Measurements from ENCODE around the gene LRRFIP1. TPM values are rescaled to one million over a fixed set of nuclear protein-coding genes. Genes with fewer than 3 reads are reported as not detected.
"Not testable (repeated sequence)": the region's sequence is repeated elsewhere in the genome, so short reads cannot be mapped to it uniquely, and the experiment has no call there.

The LRRFIP1 gene
- total and polyA plus RNA-seq, 4 experiments from 2014 or later: 88.0 to 198 (median 117) TPM

- Mint-ChIP-seq H3K9me3 (no peaks in the 10 kb centered on the region), H3K27me3 (peaks cover 0 to 1% of the 10 kb centered on the region in 2 donors), H3K4me1 (peaks cover 7 to 11% (median 9%) of the 10 kb centered on the region in 4 donors), H3K4me3 (peak overlapping the region in 1 of 8 donors; percentile 23), H3K36me3 (no peaks in the 10 kb centered on the region), H3K27ac (peak overlapping the region in 2 of 7 donors; percentile 53 to 73)
- H3K27me3 ChIP-seq (ENCODE audit: insufficient read depth, low read length): no peaks in the 10 kb centered on the region
- intact Hi-C loops (cut with micrococcal nuclease): no loop called here
- ChIA-PET POLR2A (ENCODE audit: partially characterized antibody) (no interaction called here), CTCF (ENCODE audit: partially characterized antibody) (no interaction called here)
- no peak for DNase-seq
- H3K27ac ChIP-seq (ENCODE audit: low read depth, low read length): no peak overlapping the region
- H3K9me3 ChIP-seq (ENCODE audit: control insufficient read depth in 1 of 2, low read length in 2 of 2): no peaks in the 10 kb centered on the region
- no peak overlapping the region for H3K4me3 ChIP-seq (ENCODE audit: low read length in 2 of 2)
- H3K36me3 ChIP-seq (ENCODE audit: insufficient read depth, low read length): no peaks in the 10 kb centered on the region
- peaks cover 9% of the 10 kb centered on the region for H3K4me1 ChIP-seq (ENCODE audit: insufficient read depth, low read length)
Measured at GRCh38 chr2:237593596-237594320, 33.6 kb upstream of the LRRFIP1 start.

DNA sequence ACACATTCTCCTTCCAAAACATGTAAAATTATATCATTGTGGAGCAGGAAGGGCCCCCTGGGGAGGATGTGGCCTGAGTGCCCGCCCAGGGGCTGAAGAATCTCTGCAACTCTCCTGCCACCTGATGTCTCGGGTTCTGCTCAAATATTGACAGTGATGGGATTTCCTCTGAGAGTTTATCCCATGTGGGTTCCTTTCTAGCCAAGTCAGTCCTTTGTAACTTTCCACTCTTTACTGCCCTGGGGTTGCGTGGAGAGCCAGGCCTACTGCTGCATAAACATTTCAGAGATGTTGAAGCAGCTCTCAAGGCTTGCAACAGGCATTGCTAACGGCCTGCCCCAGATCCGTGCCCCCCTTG, 32.9 kb upstream of the LRRFIP1 start:
- H3K4me1 ChIP-seq (ENCODE audit: insufficient read depth, low read length): peaks cover 9% of the 10 kb centered on the region
- Mint-ChIP-seq H3K9me3 (no peaks in the 10 kb centered on the region), H3K36me3 (no peaks in the 10 kb centered on the region), H3K27me3 (peaks cover 0 to 1% of the 10 kb centered on the region in 2 donors), H3K4me3 (no peak overlapping the region), H3K27ac (no peak overlapping the region), H3K4me1 (peaks cover 7 to 11% (median 9%) of the 10 kb centered on the region in 4 donors)
- no peak for DNase-seq
- no peaks in the 10 kb centered on the region for H3K36me3 ChIP-seq (ENCODE audit: insufficient read depth, low read length)
- no peaks in the 10 kb centered on the region for H3K27me3 ChIP-seq (ENCODE audit: insufficient read depth, low read length)
- no peak overlapping the region for H3K27ac ChIP-seq (ENCODE audit: low read depth, low read length)
- POLR2A ChIA-PET (ENCODE audit: partially characterized antibody): no interaction called here
- no peak overlapping the region for H3K4me3 ChIP-seq (ENCODE audit: low read length in 2 of 2)
- CTCF ChIA-PET (ENCODE audit: partially characterized antibody): no interaction called here
- intact Hi-C loops (cut with micrococcal nuclease): no loop called here
- no peaks in the 10 kb centered on the region for H3K9me3 ChIP-seq (ENCODE audit: control insufficient read depth in 1 of 2, low read length in 2 of 2)

DNA sequence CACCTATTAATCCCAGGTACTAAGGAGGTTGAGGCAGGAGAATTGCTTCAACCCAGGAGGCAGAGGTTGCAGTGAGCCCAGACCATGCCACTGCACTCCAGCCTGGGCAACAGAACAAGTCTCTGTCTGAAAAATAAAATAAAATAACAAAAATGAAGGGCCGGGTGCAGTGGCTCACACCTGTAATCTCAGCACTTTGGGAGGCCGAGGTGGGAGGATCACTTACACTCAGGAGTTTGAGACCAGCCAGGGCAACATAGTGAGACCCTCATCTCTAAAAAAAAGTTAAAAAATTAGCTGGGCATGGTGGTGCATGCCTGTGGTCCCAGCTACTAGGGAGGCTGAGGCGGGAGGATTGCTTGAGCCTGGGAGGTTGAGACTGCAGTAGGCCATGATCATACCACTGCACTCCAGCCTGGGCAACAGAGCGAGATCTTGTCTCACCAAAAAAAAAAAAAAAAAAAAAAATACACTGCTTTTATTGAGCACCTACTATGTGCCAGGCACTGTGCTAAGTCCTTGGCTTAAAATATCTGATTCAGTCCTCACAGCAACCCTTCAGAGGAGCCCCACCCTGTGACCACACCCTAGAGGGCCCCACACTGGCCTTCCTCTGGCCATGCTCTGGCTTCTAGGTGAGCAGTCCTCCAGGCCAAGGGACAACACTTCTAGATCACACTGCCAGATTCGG, 31.4 kb upstream of the LRRFIP1 start:
- H3K27me3 Mint-ChIP-seq; DNase-seq; intact Hi-C loops (cut with micrococcal nuclease); CTCF ChIA-PET (ENCODE audit: partially characterized antibody); H3K4me1 ChIP-seq (ENCODE audit: insufficient read depth, low read length); H3K9me3 Mint-ChIP-seq; H3K36me3 Mint-ChIP-seq; H3K4me3 ChIP-seq (ENCODE audit: low read length in 2 of 2); POLR2A ChIA-PET (ENCODE audit: partially characterized antibody); H3K36me3 ChIP-seq (ENCODE audit: insufficient read depth, low read length); H3K9me3 ChIP-seq (ENCODE audit: control insufficient read depth in 1 of 2, low read length in 2 of 2); H3K27ac ChIP-seq (ENCODE audit: low read depth, low read length); H3K27me3 ChIP-seq (ENCODE audit: insufficient read depth, low read length); H3K4me1 Mint-ChIP-seq; H3K4me3 Mint-ChIP-seq: not testable (repeated sequence)
- peak overlapping the region in 2 of 7 donors; percentile 60 to 68 for H3K27ac Mint-ChIP-seq

DNA sequence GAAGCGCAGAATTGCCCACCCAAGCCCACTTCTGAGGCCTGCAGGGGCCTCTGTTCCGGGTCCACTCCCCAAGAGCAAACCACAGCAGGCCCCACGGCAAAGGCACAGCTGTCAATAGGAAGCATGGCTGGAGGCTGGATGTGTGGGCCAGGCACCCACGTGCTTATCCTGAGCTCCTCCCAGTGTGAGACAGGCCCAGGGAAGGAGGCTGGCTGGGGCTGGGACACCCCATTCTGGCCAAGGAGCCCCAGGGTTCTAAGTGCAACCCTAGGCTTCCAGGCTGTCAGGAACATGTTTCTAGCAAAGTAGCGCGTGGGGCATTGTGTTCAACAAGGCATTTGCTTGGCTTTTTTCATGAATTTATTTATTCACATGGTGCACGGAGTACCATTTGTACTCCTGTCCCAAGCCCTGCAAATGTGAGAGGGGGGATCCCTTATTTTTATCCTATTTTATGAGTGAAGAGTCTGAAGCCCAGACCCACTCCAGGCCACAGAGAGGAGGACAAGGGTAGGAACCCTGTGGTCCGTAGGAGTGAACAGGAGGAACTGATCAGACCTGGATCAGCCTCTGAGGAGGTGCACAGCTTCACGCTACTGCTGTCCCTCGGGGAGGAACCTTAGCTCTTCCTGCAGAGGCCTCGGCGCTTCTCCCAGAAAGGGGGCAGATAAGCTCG, 30.7 kb upstream of the LRRFIP1 start:
- peak overlapping the region in 1 of 7 donors; percentile 68 for H3K27ac Mint-ChIP-seq
- H3K27me3 Mint-ChIP-seq: peaks cover 0 to 1% of the 10 kb centered on the region in 2 donors
- no peaks in the 10 kb centered on the region for H3K9me3 Mint-ChIP-seq
- H3K4me1 ChIP-seq (ENCODE audit: insufficient read depth, low read length): peaks cover 1% of the 10 kb centered on the region
- H3K27me3 ChIP-seq (ENCODE audit: insufficient read depth, low read length): no peaks in the 10 kb centered on the region
- no peaks in the 10 kb centered on the region for H3K9me3 ChIP-seq (ENCODE audit: control insufficient read depth in 1 of 2, low read length in 2 of 2)
- no peaks in the 10 kb centered on the region for H3K36me3 ChIP-seq (ENCODE audit: insufficient read depth, low read length)
- DNase-seq: no peak
- peaks cover under 1 to 2% (median 2%) of the 10 kb centered on the region in 4 donors for H3K4me1 Mint-ChIP-seq
- H3K4me3 ChIP-seq (ENCODE audit: low read length in 2 of 2): no peak overlapping the region
- ChIA-PET POLR2A (ENCODE audit: partially characterized antibody) (no interaction called here), CTCF (ENCODE audit: partially characterized antibody) (no interaction called here)
- no peak overlapping the region for H3K4me3 Mint-ChIP-seq
- H3K27ac ChIP-seq (ENCODE audit: low read depth, low read length): no peak overlapping the region
- intact Hi-C loops (cut with micrococcal nuclease): no loop called here
- H3K36me3 Mint-ChIP-seq: no peaks in the 10 kb centered on the region

- POLR2A ChIA-PET (ENCODE audit: partially characterized antibody): no interaction called here
- Mint-ChIP-seq H3K27me3 (peaks cover 0 to 1% of the 10 kb centered on the region in 2 donors), H3K27ac (peak overlapping the region in 3 of 7 donors; percentile 42 to 79 (median 65))
Measured at GRCh38 chr2:237597196-237598145, 29.9 kb upstream of the LRRFIP1 start.

DNA sequence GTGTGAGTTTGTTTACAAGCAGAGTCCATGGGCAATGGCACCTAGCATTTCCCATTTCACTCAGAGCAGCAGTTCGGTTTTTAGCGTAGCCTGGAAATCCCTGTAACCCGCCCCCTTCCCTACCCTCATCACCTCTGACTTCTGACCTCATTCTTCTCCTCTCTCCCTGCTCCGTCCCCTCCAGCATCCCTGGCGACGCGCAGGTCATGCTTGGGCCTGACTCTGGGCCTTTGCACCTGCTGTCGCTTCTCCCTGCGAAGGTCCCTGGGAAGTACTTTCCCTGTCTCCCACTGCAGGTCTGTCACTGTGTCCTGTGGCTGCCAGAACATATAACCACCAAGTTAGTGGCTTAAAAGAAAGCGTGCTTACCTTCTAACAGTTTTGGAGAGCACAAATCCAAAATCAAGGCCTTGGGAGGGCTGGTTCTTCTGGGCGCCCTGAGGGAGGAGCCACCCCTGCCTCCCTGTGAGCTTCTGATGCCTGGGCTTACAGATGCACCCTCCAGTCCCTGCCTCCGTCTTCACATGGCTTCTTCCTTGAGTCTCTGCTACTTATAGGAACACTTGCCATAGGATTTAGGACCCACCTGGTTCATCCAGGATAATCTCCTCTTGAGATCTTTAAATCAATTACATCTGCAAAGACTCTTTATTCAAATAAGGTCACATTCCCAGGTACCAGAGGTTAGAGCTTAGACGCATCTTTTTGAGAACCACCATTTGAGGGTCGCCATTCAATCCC, 28.7 kb upstream of the LRRFIP1 start:
- no peaks in the 10 kb centered on the region for H3K27me3 ChIP-seq (ENCODE audit: insufficient read depth, low read length)
- no peaks in the 10 kb centered on the region for H3K36me3 ChIP-seq (ENCODE audit: insufficient read depth, low read length)
- H3K36me3 Mint-ChIP-seq: no peaks in the 10 kb centered on the region
- no peak overlapping the region for H3K4me3 Mint-ChIP-seq
- intact Hi-C loops (cut with micrococcal nuclease): no loop called here
- H3K27me3 Mint-ChIP-seq: peaks cover 0 to 1% of the 10 kb centered on the region in 2 donors
- H3K4me1 Mint-ChIP-seq: peaks cover 11 to 17% (median 13%) of the 10 kb centered on the region in 4 donors
- H3K27ac ChIP-seq (ENCODE audit: low read depth, low read length): no peak overlapping the region
- DNase-seq: no peak
- ChIA-PET POLR2A (ENCODE audit: partially characterized antibody) (no interaction called here), CTCF (ENCODE audit: partially characterized antibody) (no interaction called here)
- peak overlapping the region in 5 of 7 donors; percentile 44 to 88 (median 70) for H3K27ac Mint-ChIP-seq
- H3K9me3 ChIP-seq (ENCODE audit: control insufficient read depth in 1 of 2, low read length in 2 of 2): no peaks in the 10 kb centered on the region
- H3K9me3 Mint-ChIP-seq: no peaks in the 10 kb centered on the region
- no peak overlapping the region for H3K4me3 ChIP-seq (ENCODE audit: low read length in 2 of 2)
- peaks cover 13% of the 10 kb centered on the region for H3K4me1 ChIP-seq (ENCODE audit: insufficient read depth, low read length)

More at GRCh38 chr2:237597196-237598145, 29.9 kb upstream of the LRRFIP1 start:
- Histone ChIP-seq H3K27ac (ENCODE audit: low read depth, low read length) (no peak overlapping the region), H3K36me3 (ENCODE audit: insufficient read depth, low read length) (no peaks in the 10 kb centered on the region), H3K4me1 (ENCODE audit: insufficient read depth, low read length) (peaks cover 1% of the 10 kb centered on the region), H3K9me3 (ENCODE audit: control insufficient read depth in 1 of 2, low read length in 2 of 2) (no peaks in the 10 kb centered on the region), H3K27me3 (ENCODE audit: insufficient read depth, low read length) (no peaks in the 10 kb centered on the region), H3K4me3 (ENCODE audit: low read length in 2 of 2) (no peak overlapping the region)
- Mint-ChIP-seq H3K4me1 (peaks cover under 1 to 6% (median 2%) of the 10 kb centered on the region in 4 donors), H3K4me3 (no peak overlapping the region), H3K36me3 (no peaks in the 10 kb centered on the region), H3K9me3 (no peaks in the 10 kb centered on the region)
- intact Hi-C loops (cut with micrococcal nuclease): no loop called here
- CTCF ChIA-PET (ENCODE audit: partially characterized antibody): no interaction called here
- DNase-seq: no peak

All from CD4-positive, alpha-beta memory T cell (primary cell).